Measurements from ENCODE around the gene RBM3. TPM values are rescaled to one million over a fixed set of nuclear protein-coding genes. Genes with fewer than 3 reads are reported as not detected.

RBM3 gene
- total and polyA plus RNA-seq, 2 of the 8 experiments (the other 6 are each of a cell fraction or from before 2014, with no cell fraction given) = 99.6 to 164 TPM

DNA sequence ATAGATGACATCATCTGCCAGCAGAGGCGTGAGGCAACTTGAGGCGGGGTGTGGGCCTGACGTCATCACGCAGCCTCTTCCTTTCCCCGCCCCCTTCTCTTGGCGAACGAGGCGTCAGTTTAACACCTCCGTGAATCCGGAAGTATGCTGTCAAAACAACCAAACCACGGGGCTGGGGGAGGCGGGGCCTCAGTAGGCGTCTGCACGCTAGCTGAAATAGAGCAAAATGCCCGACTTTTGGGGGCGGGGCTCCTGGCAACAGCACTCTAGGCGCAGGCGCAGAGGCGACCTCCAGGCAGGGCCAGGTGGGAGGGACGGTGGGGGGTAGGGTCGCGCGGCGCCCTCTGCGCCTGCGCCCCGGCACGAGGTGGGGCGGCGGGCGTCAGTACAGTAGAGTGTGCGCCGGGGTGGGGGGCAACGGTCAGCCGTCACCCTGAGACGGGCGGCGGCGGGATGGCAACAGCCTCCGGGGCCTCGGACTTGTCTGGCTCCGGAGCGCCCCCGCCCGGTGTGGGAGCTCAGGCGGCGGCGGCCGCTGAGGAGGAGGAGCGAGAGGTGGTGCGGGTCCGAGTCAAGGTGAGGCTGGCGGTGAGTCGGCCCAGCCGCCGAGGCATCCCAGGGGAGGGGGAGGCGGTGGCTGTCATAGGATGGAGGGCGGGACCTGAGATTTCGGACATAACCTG, 34.8 kb upstream of the RBM3 start, which contains the start of gene TBC1D25 (continued):
- TF ChIP-seq USF2 (IDR thresholded peaks at IDR 0.05; ENCODE audit: low read length) = 0 out of 2 replicates have a peak, but pooled peaks have one; percentile 14
- TF ChIP-seq, protein P1, sequence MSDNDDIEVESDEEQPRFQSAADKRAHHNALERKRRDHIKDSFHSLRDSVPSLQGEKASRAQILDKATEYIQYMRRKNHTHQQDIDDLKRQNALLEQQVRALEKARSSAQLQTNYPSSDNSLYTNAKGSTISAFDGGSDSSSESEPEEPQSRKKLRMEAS (IDR thresholded peaks at IDR 0.05) = peak; percentile 60
- no peak for TF ChIP-seq RFX5 (IDR thresholded peaks at IDR 0.05; ENCODE audit: borderline replicate concordance, low read depth, low read length)
- peak; percentile 96 for TF ChIP-seq CREB1 (IDR thresholded peaks at IDR 0.05)
- no peak for TF ChIP-seq RXRA (IDR thresholded peaks at IDR 0.05; ENCODE audit: insufficient read depth, low read depth, low read length)
- TF ChIP-seq SAP30 (IDR thresholded peaks at IDR 0.05; ENCODE audit: insufficient read depth, insufficient replicate concordance, low read length) = no peak
- TF ChIP-seq PHF8 (conservative IDR thresholded peaks at IDR 0.05; ENCODE audit: low read depth, low read length) = peak; percentile 54; the same call in 1 of the 2 replicates
- peak; percentile 69 for TF ChIP-seq NRF1 (IDR thresholded peaks at IDR 0.05; ENCODE audit: low read depth, low read length)
- TF ChIP-seq JUN (IDR thresholded peaks at IDR 0.05; ENCODE audit: low read depth, low read length) = peak; percentile 58; the same call in 1 of the 2 replicates
- no peak for TF ChIP-seq TAF1 (IDR thresholded peaks at IDR 0.05; ENCODE audit: low read depth, low read length)
- no peak for TF ChIP-seq KDM1A (IDR thresholded peaks at IDR 0.05; ENCODE audit: borderline replicate concordance, low read length)
- TF ChIP-seq RNF2 (IDR thresholded peaks at IDR 0.05; ENCODE audit: borderline replicate concordance, low read depth, low read length, missing control alignments, poor library complexity, severe bottlenecking) = no peak
- TF ChIP-seq GABPA (IDR thresholded peaks at IDR 0.05; ENCODE audit: borderline replicate concordance, insufficient read depth, low read length) = no peak
- TF ChIP-seq, protein P2, sequence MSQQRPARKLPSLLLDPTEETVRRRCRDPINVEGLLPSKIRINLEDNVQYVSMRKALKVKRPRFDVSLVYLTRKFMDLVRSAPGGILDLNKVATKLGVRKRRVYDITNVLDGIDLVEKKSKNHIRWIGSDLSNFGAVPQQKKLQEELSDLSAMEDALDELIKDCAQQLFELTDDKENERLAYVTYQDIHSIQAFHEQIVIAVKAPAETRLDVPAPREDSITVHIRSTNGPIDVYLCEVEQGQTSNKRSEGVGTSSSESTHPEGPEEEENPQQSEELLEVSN (IDR thresholded peaks at IDR 0.05) = no peak
- no peak for TF ChIP-seq CHD1 (IDR thresholded peaks at IDR 0.05; ENCODE audit: low read depth, low read length)
- no peak for TF ChIP-seq POLR2A (IDR thresholded peaks at IDR 0.05; ENCODE audit: control extremely low read depth in 1 of 2, low read depth in 2 of 2, low read length in 2 of 2)
- no peak for TF ChIP-seq CHD2 (IDR thresholded peaks at IDR 0.05; ENCODE audit: low read length)
- TF ChIP-seq EGR1 (IDR thresholded peaks at IDR 0.05; ENCODE audit: borderline replicate concordance, low read depth, low read length) = no peak
- no peak for TF ChIP-seq RAD21 (IDR thresholded peaks at IDR 0.05 in 1 of 2, conservative IDR thresholded peaks at IDR 0.05 in 1 of 2; ENCODE audit: low read depth in 2 of 2, low read length in 2 of 2)
- TF ChIP-seq JUND (IDR thresholded peaks at IDR 0.05; ENCODE audit: low read length) = peak; percentile 83
- TF ChIP-seq SP1 (IDR thresholded peaks at IDR 0.05; ENCODE audit: low read depth, low read length) = peak; percentile 26; the same call in 1 of the 2 replicates
